Fibroblast of skin of scalp (primary cell): ENCODE results near the gene SMPD1. TPM values are rescaled to one million over a fixed set of nuclear protein-coding genes. Genes with fewer than 3 reads are reported as not detected.

Source experiments
- DNase-seq: peaks from one replicate; pipeline ENCODE4 v3.0.0-alpha.2; 2013
- polyA plus RNA-seq, 2 experiments: library from polyadenylated mRNA; unstranded; fragments of 120-200 nt; gene quantifications; one replicate each; pipeline ENCODE4 v1.2.1, GENCODE V29; 2013; ENCODE audit not compliant: insufficient read length in 2 of 2

SMPD1 gene
- 56.6 TPM for polyA plus RNA-seq (2013, experiment 1 of 2; ENCODE audit: insufficient read length)
- polyA plus RNA-seq (2013, experiment 2 of 2; ENCODE audit: insufficient read length), result 56.4 TPM

GRCh38 chr11:6389905-6390717 is at the start of gene SMPD1:
Gene SMPD1 (plus strand): TSS chr11:6390474. CDS start chr11:6390599, 125 bp downstream.
- DNase-seq, result peak; percentile 85

DNA sequence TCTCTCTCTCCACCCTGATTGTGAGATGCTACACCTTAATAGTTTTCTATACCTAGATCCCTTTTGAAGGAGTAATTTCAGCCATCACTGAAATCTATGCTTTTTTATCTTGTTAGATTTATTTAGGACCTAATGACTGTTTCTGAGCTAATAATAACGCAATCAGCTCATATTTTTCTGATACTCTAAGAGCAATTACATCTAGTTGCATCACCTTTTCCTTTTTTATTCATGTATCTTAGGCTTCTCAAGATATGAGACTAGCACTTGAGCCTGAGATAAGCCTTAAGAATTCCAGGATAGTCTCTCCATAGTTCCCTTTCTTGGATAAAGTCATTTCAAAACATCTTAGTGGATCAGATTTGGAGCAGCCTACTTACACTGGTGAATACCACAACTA is 44.9 kb upstream of the SMPD1 start:
- peak; percentile 35 for DNase-seq

DNA sequence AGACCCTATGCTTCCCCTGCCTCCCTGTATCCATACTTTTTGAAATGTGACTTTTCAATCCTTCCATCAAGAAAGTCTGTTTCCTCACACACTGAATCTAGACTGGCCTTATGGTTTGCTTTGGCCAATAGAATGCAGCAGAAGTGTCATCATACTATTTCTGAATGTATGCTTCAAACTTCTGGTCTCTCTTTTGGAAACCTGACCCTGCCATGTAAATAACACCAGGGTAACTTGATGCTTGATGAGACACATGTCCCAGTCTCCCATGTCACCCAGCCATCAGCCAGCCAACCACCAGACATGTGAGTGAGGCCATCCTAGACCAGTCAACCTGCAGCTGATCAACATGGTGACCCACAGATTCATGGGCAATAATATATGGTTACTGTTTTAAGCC is 40.2 kb upstream of the SMPD1 start:
- no peak for DNase-seq

GRCh38 chr11:6350486-6350885 is 39.8 kb upstream of the SMPD1 start:
- DNase-seq, result no peak

GRCh38 chr11:6351782-6352382 is 38.4 kb upstream of the SMPD1 start:
- no peak for DNase-seq

DNA sequence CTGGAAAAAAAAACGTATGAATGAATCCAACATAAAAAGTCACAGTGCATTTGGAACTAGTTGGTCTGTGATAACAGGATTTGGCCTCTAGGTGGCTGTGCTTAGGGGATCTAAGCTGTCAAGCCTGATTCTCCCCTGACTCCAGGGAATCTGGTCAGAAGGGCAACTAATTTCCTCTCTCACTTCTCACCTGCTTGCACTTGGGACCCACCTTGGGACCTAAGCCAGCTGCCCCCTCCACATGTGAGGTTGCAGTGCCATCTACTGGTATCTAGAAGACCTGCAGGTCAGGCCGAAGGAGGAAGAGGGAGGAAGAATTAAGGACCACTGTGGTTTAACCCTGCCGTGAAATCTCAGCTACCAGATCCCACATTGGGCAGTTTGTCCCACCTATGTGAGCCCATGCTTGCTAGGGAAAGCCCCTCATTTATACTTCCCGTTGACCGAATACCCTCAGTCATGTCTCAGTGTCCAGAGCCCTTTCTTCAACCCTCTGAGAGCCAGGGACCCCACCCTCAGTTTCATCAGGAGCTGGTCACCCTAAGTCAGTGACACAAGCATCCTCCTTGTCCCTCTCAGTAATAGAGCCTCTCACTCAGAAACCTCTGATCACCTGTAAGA is 36.8 kb upstream of the SMPD1 start:
- DNase-seq, result peak; percentile 44

GRCh38 chr11:6354651-6355485 is 35.4 kb upstream of the SMPD1 start:
- peak; percentile 47 for DNase-seq

DNA sequence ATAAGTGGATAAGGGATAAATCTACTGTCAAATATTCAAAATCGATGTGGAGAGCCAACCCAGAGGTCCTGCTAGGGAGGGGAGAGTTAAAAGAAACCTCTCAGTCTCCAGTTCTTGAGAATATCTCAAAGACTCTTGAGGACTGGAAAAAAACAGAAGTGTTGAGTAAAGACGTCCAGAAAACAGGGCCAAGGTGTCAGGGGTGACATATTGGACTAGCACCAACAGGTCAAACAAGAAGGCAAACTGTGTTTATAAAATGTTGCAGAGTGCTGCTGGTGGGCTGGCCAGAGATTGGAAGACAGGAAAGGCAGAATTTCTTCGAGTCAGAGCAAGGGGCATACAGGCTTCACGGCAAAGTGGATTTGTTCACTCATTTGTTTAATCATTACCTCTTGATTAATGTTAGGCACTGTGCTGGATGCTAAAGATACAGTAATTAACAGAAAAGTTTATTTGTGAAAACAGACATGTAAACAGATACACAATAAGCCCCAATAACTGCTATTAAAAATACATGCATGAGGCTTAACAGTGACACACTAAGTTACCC is 33.7 kb upstream of the SMPD1 start:
- no peak for DNase-seq

- DNase-seq, result peak; percentile 71
Observed at GRCh38 chr11:6357222-6357621, 33.1 kb upstream of the SMPD1 start.

DNA sequence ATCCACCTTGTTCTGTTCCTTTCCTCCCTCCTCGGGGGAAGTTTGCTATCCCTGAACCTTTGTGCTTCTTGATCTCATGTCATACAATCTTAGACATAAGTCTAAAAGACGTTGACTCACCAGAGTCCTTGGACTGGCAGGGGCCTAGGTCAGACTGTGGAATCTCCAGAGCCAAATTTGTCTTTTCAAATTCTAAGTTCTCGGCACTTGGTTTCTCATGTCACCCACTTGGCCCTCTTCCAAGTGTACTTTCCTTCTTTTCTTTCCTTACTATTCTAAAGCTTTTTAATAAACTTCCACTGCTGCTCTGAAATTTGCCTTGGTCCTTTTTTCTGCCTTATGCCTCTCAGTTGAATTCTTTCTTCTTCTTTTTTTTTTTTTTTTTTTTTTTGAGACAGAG is 30.1 kb upstream of the SMPD1 start:
- no peak for DNase-seq

DNA sequence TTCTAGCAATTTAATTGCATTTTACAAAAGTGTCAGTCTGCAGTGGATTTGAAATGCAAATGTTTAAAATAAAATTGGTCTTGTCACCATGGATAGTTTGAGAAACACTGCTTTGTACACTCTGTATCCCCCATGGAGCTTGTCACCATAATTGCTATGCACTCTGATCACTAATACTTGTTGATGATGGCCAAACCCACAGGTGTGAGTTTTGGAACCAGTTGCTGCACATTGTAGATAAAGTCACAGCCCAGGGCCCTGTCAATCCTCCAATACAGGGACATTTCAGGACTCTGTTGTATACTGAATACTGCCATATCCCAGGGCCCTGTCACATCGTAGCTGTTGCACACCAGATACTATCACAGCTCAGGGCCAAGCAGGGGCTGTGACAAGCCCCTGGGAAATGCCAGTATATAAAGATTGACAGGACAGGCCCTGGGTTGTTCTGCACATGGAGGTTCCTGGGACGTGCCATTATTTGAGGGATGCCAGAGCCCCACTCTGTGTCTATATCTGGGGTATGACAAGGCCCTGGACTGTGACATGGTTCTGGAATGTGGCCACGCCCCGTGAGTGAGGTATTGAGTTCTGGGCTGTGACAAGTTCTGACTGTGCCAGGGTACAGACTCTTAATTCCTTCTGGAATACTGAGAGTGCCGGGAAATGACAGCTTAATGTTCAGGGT is 27.9 kb upstream of the SMPD1 start:
- DNase-seq, result no peak

GRCh38 chr11:6362873-6363678 is 27.2 kb upstream of the SMPD1 start:
- DNase-seq, result peak; percentile 79

DNA sequence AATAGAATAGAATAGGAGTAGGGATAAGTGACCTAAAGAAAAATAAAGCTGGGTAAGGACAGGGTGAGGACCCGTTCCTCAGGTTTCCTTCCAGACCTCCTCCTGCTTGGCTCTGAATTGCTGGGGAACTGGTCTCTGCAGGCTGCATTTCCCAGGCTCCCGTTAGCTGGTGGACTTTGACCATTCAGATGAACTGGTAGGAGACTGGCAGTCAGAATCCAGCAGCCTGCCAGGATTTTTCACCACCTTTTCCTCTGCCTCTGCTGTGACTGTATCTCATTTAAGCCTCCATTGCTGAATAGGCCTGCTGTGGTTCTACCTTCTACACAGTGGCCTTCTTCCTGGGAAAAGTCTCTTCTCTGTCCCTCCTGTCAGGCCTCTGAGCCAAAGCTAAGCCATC is 24.6 kb upstream of the SMPD1 start:
- no peak for DNase-seq

DNA sequence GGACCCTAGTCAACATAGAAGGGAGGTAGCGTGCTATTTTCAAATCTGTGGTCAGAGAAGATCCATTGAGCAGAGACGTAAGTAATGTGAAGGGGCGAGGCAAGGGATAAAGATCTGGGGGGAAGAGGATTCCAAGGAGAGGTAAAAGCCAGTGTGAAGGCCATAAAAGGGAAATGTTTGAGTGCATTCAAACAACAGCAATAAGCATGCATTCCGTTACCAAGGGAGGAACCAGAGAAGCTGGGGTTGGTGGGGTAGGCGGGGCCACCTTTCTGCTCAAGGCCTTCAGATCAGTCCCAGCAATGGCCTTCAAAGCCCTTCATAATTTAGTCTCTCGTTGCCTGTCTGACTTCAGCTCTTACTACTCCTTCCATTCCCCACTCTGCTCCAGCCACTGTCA is 18.4 kb upstream of the SMPD1 start:
- DNase-seq, result no peak

GRCh38 chr11:6377902-6378639 is 12.2 kb upstream of the SMPD1 start:
- DNase-seq, result no peak

DNA sequence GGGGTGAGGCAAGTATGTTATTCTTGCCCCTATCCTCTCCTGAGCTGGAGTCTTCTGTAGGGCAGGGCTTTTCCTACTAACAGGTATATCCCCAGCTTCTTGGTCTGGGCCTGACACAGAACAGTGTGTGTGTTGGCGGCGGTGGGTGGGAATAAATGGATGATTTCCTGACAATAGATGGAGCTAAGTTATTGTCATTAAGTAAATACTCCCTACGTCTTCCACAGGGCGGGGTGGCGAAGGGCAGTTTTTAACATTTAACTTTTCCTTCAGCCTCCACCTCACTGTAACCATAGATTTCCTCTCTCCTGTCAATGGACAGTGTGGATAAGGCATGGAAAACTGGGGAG is 11.7 kb upstream of the SMPD1 start:
- no peak for DNase-seq

- no peak for DNase-seq
Observed at GRCh38 chr11:6385046-6385777, 5.1 kb upstream of the SMPD1 start.

DNA sequence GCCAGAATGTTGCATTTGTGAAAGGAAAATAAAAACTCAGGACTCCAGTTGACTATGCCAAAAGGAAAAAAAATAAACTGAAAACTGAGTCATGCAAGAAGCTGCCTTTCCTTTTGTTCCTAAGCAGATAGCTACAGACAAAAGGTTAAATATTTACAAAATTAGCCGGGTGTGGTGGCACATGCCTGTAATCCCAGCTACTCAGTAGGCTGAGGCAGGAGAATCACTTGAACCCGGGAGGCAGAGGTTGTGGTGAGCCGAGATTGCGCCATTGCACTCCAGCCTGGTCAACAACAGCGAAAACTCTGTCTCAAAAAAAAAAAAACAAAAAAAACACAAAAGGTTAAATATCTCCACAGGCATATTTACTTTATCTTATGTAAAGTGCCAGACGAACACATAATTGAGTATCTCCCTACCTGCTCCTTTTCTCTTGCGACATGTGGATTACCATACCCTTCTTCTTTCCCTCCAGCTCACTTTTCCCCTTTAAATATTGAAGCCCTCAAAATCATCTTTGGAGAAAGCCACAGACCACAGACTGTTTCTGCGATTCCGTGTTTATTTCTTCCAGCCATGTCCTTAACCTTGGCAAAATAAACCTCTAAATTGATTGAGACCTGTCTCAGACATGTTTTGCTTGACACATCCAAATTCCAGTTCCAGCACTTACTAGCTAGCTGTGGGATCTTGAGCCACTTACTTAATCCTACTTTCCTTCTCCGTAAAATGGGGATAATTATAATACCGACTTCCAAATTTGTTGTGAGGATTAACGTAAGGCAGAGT is 2.3 kb upstream of the SMPD1 start:
- DNase-seq, result no peak

- DNase-seq, result no peak
Observed at GRCh38 chr11:6388748-6389147, 1.5 kb upstream of the SMPD1 start.
